Keratinocyte (primary cell): Measurements from ENCODE around the gene PURA. TPM values are rescaled to one million over a fixed set of nuclear protein-coding genes. Genes with fewer than 3 reads are reported as not detected.

Experiments
- DNase-seq: peaks from one replicate; pipeline ENCODE4 v3.0.0-alpha.2; 2011; ENCODE audit warnings: low read depth, missing footprints, low spot score
- FAIRE-seq: peaks from 2 replicates; lab custom pipeline; 2011; peaks lifted over from hg19 to GRCh38; lab: Jason Lieb, UNC
- H2AFZ ChIP-seq: 2 replicates; pipeline ENCODE4 v1.6.0; 2012; ENCODE audit warnings: low read length, control low read depth, inconsistent platforms; ENCODE audit not compliant: control insufficient read depth
- H3K27ac ChIP-seq: 2 replicates; pipeline ENCODE4 v1.5.1; 2011; ENCODE audit warnings: low read length; ENCODE audit not compliant: control insufficient read depth, insufficient read depth
- H3K27me3 ChIP-seq: 3 replicates; pipeline ENCODE4 v1.6.0; 2011; ENCODE audit warnings: low read length; ENCODE audit not compliant: control insufficient read depth, insufficient read depth; ENCODE audit errors: extremely low read depth
- H3K36me3 ChIP-seq, 2 experiments: 2 replicates in 1 of 2; 3 replicates in 1 of 2; pipeline ENCODE4 v1.5.1; 2011; ENCODE audit warnings: low read length in 2 of 2, mild to moderate bottlenecking in 1 of 2; ENCODE audit not compliant: control insufficient read depth in 2 of 2, insufficient read depth in 2 of 2; ENCODE audit errors: extremely low read depth in 1 of 2
- H3K4me1 ChIP-seq: 3 replicates; pipeline ENCODE4 v1.5.1; 2011; ENCODE audit warnings: low read length; ENCODE audit not compliant: control insufficient read depth, insufficient read depth; ENCODE audit errors: extremely low read depth
- H3K4me2 ChIP-seq: 3 replicates; pipeline ENCODE4 v1.6.0; 2011; ENCODE audit warnings: low read depth, low read length; ENCODE audit not compliant: control insufficient read depth, insufficient read depth; ENCODE audit errors: extremely low read depth
- H3K4me3 ChIP-seq, 3 experiments: fragments of 200-600 bp in 1 of 3; sonication (generic) in 1 of 3; 2 replicates in 2 of 3; 3 replicates in 1 of 3; pipeline ENCODE4 v1.5.1; 2011 to 2016; ENCODE audit warnings: low read length in 3 of 3, mild to moderate bottlenecking in 3 of 3, control low read depth in 2 of 3, inconsistent platforms in 1 of 3, low read depth in 1 of 3, mixed read lengths in 1 of 3, mixed run types in 1 of 3, moderate library complexity in 1 of 3; ENCODE audit not compliant: control insufficient read depth in 2 of 3, insufficient read depth in 2 of 3; ENCODE audit errors: extremely low read depth in 1 of 3
- H3K79me2 ChIP-seq: 2 replicates; pipeline ENCODE4 v1.6.0; 2012; ENCODE audit warnings: low read length; ENCODE audit not compliant: control insufficient read depth, insufficient read depth
- H3K9ac ChIP-seq: 3 replicates; pipeline ENCODE4 v1.6.0; 2011; ENCODE audit warnings: low read length; ENCODE audit not compliant: control insufficient read depth, insufficient read depth; ENCODE audit errors: extremely low read depth
- H3K9me1 ChIP-seq: 3 replicates; pipeline ENCODE4 v1.6.0; 2011; ENCODE audit warnings: low read length; ENCODE audit not compliant: control insufficient read depth, insufficient read depth; ENCODE audit errors: extremely low read depth
- H3K9me3 ChIP-seq: 2 replicates; pipeline ENCODE4 v1.5.1; 2012; ENCODE audit warnings: low read depth, low read length; ENCODE audit not compliant: control insufficient read depth
- H4K20me1 ChIP-seq: 3 replicates; pipeline ENCODE4 v1.6.0; 2011; ENCODE audit warnings: low read length; ENCODE audit not compliant: control insufficient read depth, insufficient read depth; ENCODE audit errors: extremely low read depth
- EZH2 ChIP-seq: IDR thresholded peaks from one replicate; pipeline ENCODE4 v1.6.1; 2012; ENCODE audit warnings: inconsistent platforms, mild to moderate bottlenecking, low read length, moderate library complexity
- dilution Hi-C: fragments of 300-500 bp; cut with MboI; formaldehyde crosslinking; loops from one replicate; pipeline ENCODE4 v1.7.0; 2020; ENCODE audit warnings: low sequenced_read_pairs; ENCODE audit not compliant: extremely low pct_ligation_motif_present
- polyA plus RNA-seq, 5 experiments: library from polyadenylated mRNA; depleted of rRNA in 3 of 5; stranded (reverse) in 3 of 5; stranded (forward) in 1 of 5; unstranded in 1 of 5; fragments of >200 nt; gene quantifications; 1 replicate in 1 of 5; 2 replicates in 3 of 5; 3 replicates in 1 of 5; pipeline versions ENCODE4 v1.2.1 to v1.2.3, GENCODE V29; 2011 to 2012; ENCODE audit warnings: missing spikeins in 2 of 5, low read depth in 1 of 5, low replicate concordance in 1 of 5
- TF ChIP-seq, protein P1 (sequence below), 3 experiments: IDR thresholded peaks in 1 of 3; conservative IDR thresholded peaks in 1 of 3; optimal IDR thresholded peaks in 1 of 3; 2 replicates in 2 of 3; 3 replicates in 1 of 3; pipeline versions ENCODE3 to v1.5.1; 2011; ENCODE audit warnings: low read length in 3 of 3, mild to moderate bottlenecking in 3 of 3, moderate library complexity in 2 of 3, control low read depth in 1 of 3, inconsistent platforms in 1 of 3; ENCODE audit not compliant: insufficient read depth in 2 of 3; ENCODE audit errors: extremely low read depth in 1 of 3

PURA gene
- polyA plus RNA-seq, 1 donor (not counting 4 experiments of a cell fraction or from before 2014, with no cell fraction given): 4.1 TPM

- Histone ChIP-seq H3K36me3 (no peaks in the 10 kb centered on the region), H3K27me3 (no peaks in the 10 kb centered on the region), H3K4me3 (no peak overlapping the region), H4K20me1 (no peaks in the 10 kb centered on the region), H3K9ac (no peak overlapping the region), H3K9me3 (no peaks in the 10 kb centered on the region), H3K4me1 (no peaks in the 10 kb centered on the region), H3K9me1 (no peaks in the 10 kb centered on the region), H2AFZ (no peak overlapping the region), H3K27ac (no peak overlapping the region), H3K79me2 (no peaks in the 10 kb centered on the region), H3K4me2 (no peak overlapping the region)
- no peak for DNase-seq
- dilution Hi-C loops: loop anchor here (25.0 kb wide), 1 partner anchor 89 kb away; no protein-coding TSS in a partner anchor
- no peak for FAIRE-seq
- TF ChIP-seq, protein P1, sequence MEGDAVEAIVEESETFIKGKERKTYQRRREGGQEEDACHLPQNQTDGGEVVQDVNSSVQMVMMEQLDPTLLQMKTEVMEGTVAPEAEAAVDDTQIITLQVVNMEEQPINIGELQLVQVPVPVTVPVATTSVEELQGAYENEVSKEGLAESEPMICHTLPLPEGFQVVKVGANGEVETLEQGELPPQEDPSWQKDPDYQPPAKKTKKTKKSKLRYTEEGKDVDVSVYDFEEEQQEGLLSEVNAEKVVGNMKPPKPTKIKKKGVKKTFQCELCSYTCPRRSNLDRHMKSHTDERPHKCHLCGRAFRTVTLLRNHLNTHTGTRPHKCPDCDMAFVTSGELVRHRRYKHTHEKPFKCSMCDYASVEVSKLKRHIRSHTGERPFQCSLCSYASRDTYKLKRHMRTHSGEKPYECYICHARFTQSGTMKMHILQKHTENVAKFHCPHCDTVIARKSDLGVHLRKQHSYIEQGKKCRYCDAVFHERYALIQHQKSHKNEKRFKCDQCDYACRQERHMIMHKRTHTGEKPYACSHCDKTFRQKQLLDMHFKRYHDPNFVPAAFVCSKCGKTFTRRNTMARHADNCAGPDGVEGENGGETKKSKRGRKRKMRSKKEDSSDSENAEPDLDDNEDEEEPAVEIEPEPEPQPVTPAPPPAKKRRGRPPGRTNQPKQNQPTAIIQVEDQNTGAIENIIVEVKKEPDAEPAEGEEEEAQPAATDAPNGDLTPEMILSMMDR (optimal IDR thresholded peaks at IDR 0.05 in 1 of 3, IDR thresholded peaks at IDR 0.05 in 1 of 3, conservative IDR thresholded peaks at IDR 0.05 in 1 of 3; ENCODE audit: extremely low read depth in 1 of 3, insufficient read depth in 2 of 3, low read length in 3 of 3): peak in 2 of 3 experiments; percentile 19 to 29
- no peak for TF ChIP-seq EZH2
Observed at GRCh38 chr5:140073296-140073695, 40.6 kb upstream of the PURA start.

GRCh38 chr5:140075371-140075770, 38.5 kb upstream of the PURA start:
- no peak overlapping the region for H3K9ac ChIP-seq

More at GRCh38 chr5:140075371-140075770, 38.5 kb upstream of the PURA start:
- Histone ChIP-seq H3K9me3 (no peaks in the 10 kb centered on the region), H4K20me1 (no peaks in the 10 kb centered on the region), H3K27me3 (no peaks in the 10 kb centered on the region), H3K4me1 (no peaks in the 10 kb centered on the region), H3K27ac (no peak overlapping the region), H3K9me1 (no peaks in the 10 kb centered on the region), H2AFZ (no peak overlapping the region), H3K4me2 (no peak overlapping the region), H3K79me2 (no peaks in the 10 kb centered on the region), H3K4me3 (no peak overlapping the region), H3K36me3 (no peaks in the 10 kb centered on the region)
- no peak for FAIRE-seq
- DNase-seq: no peak
- dilution Hi-C loops: no loop called here
- TF ChIP-seq, protein P1 (optimal IDR thresholded peaks at IDR 0.05 in 1 of 3, IDR thresholded peaks at IDR 0.05 in 1 of 3, conservative IDR thresholded peaks at IDR 0.05 in 1 of 3; ENCODE audit: extremely low read depth in 1 of 3, insufficient read depth in 2 of 3, low read length in 3 of 3): no peak
- TF ChIP-seq EZH2: no peak
